Measurements from ENCODE around the gene H1-8.

H1-8 gene

GRCh38 chr3:129557548-129557894, 14.5 kb downstream of the H1-8 start:
- peak overlapping the region; percentile 74 for H3K4me3 ChIP-seq (replicated peaks; ENCODE audit: low read depth, low read length)
- no peak for DNase-seq (ENCODE audit: extremely low read depth, low read depth)
- TF ChIP-seq CTCF (IDR thresholded peaks at IDR 0.05; ENCODE audit: low read depth, low read length, missing control alignments): no peak

DNA sequence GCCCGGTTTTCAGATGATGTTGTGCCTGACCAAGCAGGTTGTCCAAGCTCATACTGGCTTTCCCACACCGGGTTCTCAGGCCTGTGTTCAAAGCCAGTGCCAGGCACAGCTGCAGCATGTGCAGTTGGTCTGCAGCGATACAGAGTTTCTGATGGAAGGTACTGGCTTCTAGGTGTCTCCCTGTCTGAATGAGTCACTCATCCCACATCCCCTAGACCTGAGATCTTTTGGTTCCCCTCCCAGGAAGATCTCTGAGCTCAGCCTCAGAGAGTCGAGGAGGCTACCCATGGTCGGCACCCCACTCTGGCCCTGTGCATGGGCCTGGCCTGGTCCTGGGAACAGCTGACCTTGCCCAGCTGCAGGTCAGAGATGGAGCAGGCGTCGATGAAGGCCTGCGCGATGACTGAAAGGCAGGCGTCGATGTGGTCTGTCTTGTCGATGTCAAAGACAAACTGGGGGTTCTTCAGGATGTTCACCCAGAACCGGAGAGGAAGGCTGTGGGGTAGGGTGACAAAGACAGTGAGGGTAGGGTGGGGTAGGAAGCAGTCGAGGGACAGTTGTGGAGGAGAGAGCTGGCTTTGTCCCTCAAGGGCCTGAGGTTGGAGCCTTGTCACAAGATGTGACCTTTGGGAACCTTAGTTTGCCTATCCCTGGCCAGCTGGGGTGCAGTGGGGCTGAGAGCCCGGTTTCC, 15.3 kb downstream of the H1-8 start:
- peak overlapping the region; percentile 74 for H3K4me3 ChIP-seq (replicated peaks; ENCODE audit: low read depth, low read length)
- DNase-seq (ENCODE audit: extremely low read depth, low read depth): no peak
- TF ChIP-seq CTCF (IDR thresholded peaks at IDR 0.05; ENCODE audit: low read depth, low read length, missing control alignments): no peak

GRCh38 chr3:129558772-129559564, 16.0 kb downstream of the H1-8 start:
- TF ChIP-seq CTCF (IDR thresholded peaks at IDR 0.05; ENCODE audit: low read depth, low read length, missing control alignments): no peak
- peak; percentile 63 for DNase-seq (ENCODE audit: extremely low read depth, low read depth)
- H3K4me3 ChIP-seq (replicated peaks; ENCODE audit: low read depth, low read length): peak overlapping the region; percentile 74

- H3K4me3 ChIP-seq (replicated peaks; ENCODE audit: low read depth, low read length): peak overlapping the region; percentile 74
- no peak for DNase-seq (ENCODE audit: extremely low read depth, low read depth)
- no peak for TF ChIP-seq CTCF (IDR thresholded peaks at IDR 0.05; ENCODE audit: low read depth, low read length, missing control alignments)
Observed at GRCh38 chr3:129559565-129560079, 16.6 kb downstream of the H1-8 start.

DNA sequence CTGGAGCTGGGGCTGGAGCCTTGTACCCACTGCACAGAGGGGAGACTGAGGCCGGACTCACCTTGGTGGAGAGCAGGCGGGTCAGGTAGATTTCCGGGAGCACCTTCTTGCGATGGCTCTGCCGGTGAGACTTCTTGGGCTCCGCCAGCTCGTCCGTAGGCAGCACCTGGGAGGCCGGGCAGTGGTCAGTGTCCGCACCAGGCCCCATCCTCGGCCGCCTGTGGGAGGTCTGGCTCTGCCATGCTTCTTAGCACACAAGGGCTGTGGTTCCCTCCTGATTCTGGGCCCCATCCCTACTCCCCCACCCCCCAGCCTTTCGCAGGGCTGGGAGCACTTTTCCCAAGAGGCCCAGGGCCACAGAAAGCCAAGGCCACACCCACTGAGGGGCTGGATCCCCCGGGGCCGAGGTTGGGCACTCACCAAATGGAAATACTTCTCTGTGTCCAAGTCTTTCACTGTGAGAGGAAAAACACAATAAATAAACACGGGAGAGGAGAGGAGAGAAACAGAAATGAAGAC, 17.4 kb downstream of the H1-8 start:
- peak overlapping the region; percentile 74 for H3K4me3 ChIP-seq (replicated peaks; ENCODE audit: low read depth, low read length)
- no peak for DNase-seq (ENCODE audit: extremely low read depth, low read depth)
- no peak for TF ChIP-seq CTCF (IDR thresholded peaks at IDR 0.05; ENCODE audit: low read depth, low read length, missing control alignments)

DNA sequence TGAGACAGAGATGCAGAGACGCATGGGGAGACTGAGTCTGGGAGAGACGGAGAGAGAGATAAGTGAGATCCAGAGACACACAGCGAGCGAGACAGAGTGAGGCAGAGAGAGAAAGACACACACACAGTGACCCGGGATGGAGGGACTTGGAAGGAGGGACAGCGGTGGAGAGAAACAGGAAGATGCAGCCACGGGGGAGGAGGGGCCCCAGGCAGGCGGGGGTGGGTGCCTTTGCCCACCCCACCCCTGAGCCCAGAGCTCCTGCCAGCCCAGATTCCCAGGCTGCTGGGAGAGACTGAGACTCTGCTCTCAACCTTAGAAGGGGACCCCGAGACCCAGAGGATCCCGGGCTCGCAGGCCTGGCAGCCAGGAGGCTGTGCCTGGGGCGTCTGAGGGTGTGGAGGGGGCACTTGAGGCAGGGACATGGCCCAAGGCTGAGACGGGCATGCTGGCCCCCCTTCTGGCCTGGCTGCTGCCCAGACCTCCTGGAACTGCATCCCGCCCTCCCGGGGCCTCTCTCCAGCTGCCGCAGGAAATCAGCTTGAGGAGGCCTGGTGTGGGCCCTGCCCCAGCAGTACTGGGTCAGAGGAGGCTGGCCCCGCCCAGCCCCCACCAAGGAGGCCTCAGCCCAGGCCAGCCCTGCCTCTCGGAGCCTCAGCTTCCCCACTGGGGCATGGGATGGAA, 18.1 kb downstream of the H1-8 start:
- DNase-seq (ENCODE audit: extremely low read depth, low read depth): no peak
- TF ChIP-seq CTCF (IDR thresholded peaks at IDR 0.05; ENCODE audit: low read depth, low read length, missing control alignments): no peak
- peak overlapping the region; percentile 74 for H3K4me3 ChIP-seq (replicated peaks; ENCODE audit: low read depth, low read length)

Measured in HFF-Myc (cell line).